ENCODE data around the gene AIFM3. TPM values are rescaled to one million over a fixed set of nuclear protein-coding genes. Genes with fewer than 3 reads are reported as not detected.

Gene AIFM3
- total RNA-seq, 1 experiment from 2014 or later: not detected

- Histone ChIP-seq H3K4me3 (no peak overlapping the region), H3K36me3 (peaks cover 56% of the 10 kb centered on the region), H3K27ac (no peak overlapping the region), H3K9me3 (replicated peaks) (no peaks in the 10 kb centered on the region), H3K4me1 (replicated peaks) (no peaks in the 10 kb centered on the region), H3K27me3 (replicated peaks) (no peaks in the 10 kb centered on the region)
- DNase-seq (ENCODE audit: low read depth in 1 of 2, low spot score in 2 of 2): no peak
Measured at GRCh38 chr22:20990184-20991180, 23.4 kb downstream of the AIFM3 start.

- Histone ChIP-seq H3K4me3 (no peak overlapping the region), H3K36me3 (peaks cover 53% of the 10 kb centered on the region), H3K27ac (no peak overlapping the region), H3K27me3 (replicated peaks) (no peaks in the 10 kb centered on the region), H3K9me3 (replicated peaks) (no peaks in the 10 kb centered on the region), H3K4me1 (replicated peaks) (no peaks in the 10 kb centered on the region)
- DNase-seq (ENCODE audit: low read depth in 1 of 2, low spot score in 2 of 2): no peak
Measured at GRCh38 chr22:20991252-20992055, 24.4 kb downstream of the AIFM3 start.

- no peaks in the 10 kb centered on the region for H3K27me3 ChIP-seq (replicated peaks)
- H3K36me3 ChIP-seq: peaks cover 57% of the 10 kb centered on the region
- DNase-seq (ENCODE audit: low read depth in 1 of 2, low spot score in 2 of 2): no peak
- H3K9me3 ChIP-seq (replicated peaks): no peaks in the 10 kb centered on the region
- no peaks in the 10 kb centered on the region for H3K4me1 ChIP-seq (replicated peaks)
- no peak overlapping the region for H3K27ac ChIP-seq
- no peak overlapping the region for H3K4me3 ChIP-seq
Measured at GRCh38 chr22:20992056-20992442, 25.0 kb downstream of the AIFM3 start.

- H3K36me3 ChIP-seq: peaks cover 61% of the 10 kb centered on the region
- no peaks in the 10 kb centered on the region for H3K9me3 ChIP-seq (replicated peaks)
- no peaks in the 10 kb centered on the region for H3K27me3 ChIP-seq (replicated peaks)
- no peaks in the 10 kb centered on the region for H3K4me1 ChIP-seq (replicated peaks)
- no peak overlapping the region for H3K4me3 ChIP-seq
- no peak for DNase-seq (ENCODE audit: low read depth in 1 of 2, low spot score in 2 of 2)
- no peak overlapping the region for H3K27ac ChIP-seq
Measured at GRCh38 chr22:20992456-20993303, 25.6 kb downstream of the AIFM3 start.

- H3K4me3 ChIP-seq: no peak overlapping the region
- DNase-seq (ENCODE audit: low read depth in 1 of 2, low spot score in 2 of 2): no peak
- no peaks in the 10 kb centered on the region for H3K4me1 ChIP-seq (replicated peaks)
- no peaks in the 10 kb centered on the region for H3K9me3 ChIP-seq (replicated peaks)
- H3K27me3 ChIP-seq (replicated peaks): no peaks in the 10 kb centered on the region
- no peak overlapping the region for H3K27ac ChIP-seq
- H3K36me3 ChIP-seq: peaks cover 61% of the 10 kb centered on the region
Measured at GRCh38 chr22:20993304-20994127, 26.5 kb downstream of the AIFM3 start.

- Histone ChIP-seq H3K27me3 (replicated peaks) (no peaks in the 10 kb centered on the region), H3K27ac (no peak overlapping the region), H3K4me1 (replicated peaks) (no peaks in the 10 kb centered on the region), H3K9me3 (replicated peaks) (no peaks in the 10 kb centered on the region), H3K36me3 (peaks cover 67% of the 10 kb centered on the region), H3K4me3 (no peak overlapping the region)
- DNase-seq (ENCODE audit: low read depth in 1 of 2, low spot score in 2 of 2): no peak
Measured at GRCh38 chr22:20994128-20994901, 27.3 kb downstream of the AIFM3 start.

- no peak overlapping the region for H3K27ac ChIP-seq
- DNase-seq (ENCODE audit: low read depth in 1 of 2, low spot score in 2 of 2): no peak
- H3K36me3 ChIP-seq: peaks cover 72% of the 10 kb centered on the region
- no peaks in the 10 kb centered on the region for H3K9me3 ChIP-seq (replicated peaks)
- no peaks in the 10 kb centered on the region for H3K27me3 ChIP-seq (replicated peaks)
- no peak overlapping the region for H3K4me3 ChIP-seq
- peaks cover 1% of the 10 kb centered on the region for H3K4me1 ChIP-seq (replicated peaks)
Measured at GRCh38 chr22:20994902-20995241, 27.8 kb downstream of the AIFM3 start.

GRCh38 chr22:20995329-20996030 lies 28.4 kb downstream of the AIFM3 start:
- Histone ChIP-seq H3K36me3 (peaks cover 76% of the 10 kb centered on the region), H3K4me3 (no peak overlapping the region), H3K4me1 (replicated peaks) (peaks cover 7% of the 10 kb centered on the region), H3K9me3 (replicated peaks) (no peaks in the 10 kb centered on the region), H3K27ac (no peak overlapping the region), H3K27me3 (replicated peaks) (no peaks in the 10 kb centered on the region)
- DNase-seq (ENCODE audit: low read depth in 1 of 2, low spot score in 2 of 2): no peak

- no peaks in the 10 kb centered on the region for H3K9me3 ChIP-seq (replicated peaks)
- peaks cover 13% of the 10 kb centered on the region for H3K4me1 ChIP-seq (replicated peaks)
- no peak overlapping the region for H3K27ac ChIP-seq
- H3K27me3 ChIP-seq (replicated peaks): no peaks in the 10 kb centered on the region
- H3K4me3 ChIP-seq: no peak overlapping the region
- DNase-seq (ENCODE audit: low read depth in 1 of 2, low spot score in 2 of 2): no peak
- peaks cover 76% of the 10 kb centered on the region for H3K36me3 ChIP-seq
Measured at GRCh38 chr22:20996031-20996410, 29.0 kb downstream of the AIFM3 start.

GRCh38 chr22:20996598-20997535 lies 29.8 kb downstream of the AIFM3 start:
- Histone ChIP-seq H3K27me3 (replicated peaks) (no peaks in the 10 kb centered on the region), H3K27ac (no peak overlapping the region), H3K4me3 (no peak overlapping the region), H3K36me3 (peaks cover 74% of the 10 kb centered on the region), H3K4me1 (replicated peaks) (peaks cover 17% of the 10 kb centered on the region), H3K9me3 (replicated peaks) (no peaks in the 10 kb centered on the region)
- no peak for DNase-seq (ENCODE audit: low read depth in 1 of 2, low spot score in 2 of 2)

Measured in SJSA1 (cell line).